ENCODE measurements around the gene AVPR1B.

The AVPR1B gene, protein sequence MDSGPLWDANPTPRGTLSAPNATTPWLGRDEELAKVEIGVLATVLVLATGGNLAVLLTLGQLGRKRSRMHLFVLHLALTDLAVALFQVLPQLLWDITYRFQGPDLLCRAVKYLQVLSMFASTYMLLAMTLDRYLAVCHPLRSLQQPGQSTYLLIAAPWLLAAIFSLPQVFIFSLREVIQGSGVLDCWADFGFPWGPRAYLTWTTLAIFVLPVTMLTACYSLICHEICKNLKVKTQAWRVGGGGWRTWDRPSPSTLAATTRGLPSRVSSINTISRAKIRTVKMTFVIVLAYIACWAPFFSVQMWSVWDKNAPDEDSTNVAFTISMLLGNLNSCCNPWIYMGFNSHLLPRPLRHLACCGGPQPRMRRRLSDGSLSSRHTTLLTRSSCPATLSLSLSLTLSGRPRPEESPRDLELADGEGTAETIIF

DNA sequence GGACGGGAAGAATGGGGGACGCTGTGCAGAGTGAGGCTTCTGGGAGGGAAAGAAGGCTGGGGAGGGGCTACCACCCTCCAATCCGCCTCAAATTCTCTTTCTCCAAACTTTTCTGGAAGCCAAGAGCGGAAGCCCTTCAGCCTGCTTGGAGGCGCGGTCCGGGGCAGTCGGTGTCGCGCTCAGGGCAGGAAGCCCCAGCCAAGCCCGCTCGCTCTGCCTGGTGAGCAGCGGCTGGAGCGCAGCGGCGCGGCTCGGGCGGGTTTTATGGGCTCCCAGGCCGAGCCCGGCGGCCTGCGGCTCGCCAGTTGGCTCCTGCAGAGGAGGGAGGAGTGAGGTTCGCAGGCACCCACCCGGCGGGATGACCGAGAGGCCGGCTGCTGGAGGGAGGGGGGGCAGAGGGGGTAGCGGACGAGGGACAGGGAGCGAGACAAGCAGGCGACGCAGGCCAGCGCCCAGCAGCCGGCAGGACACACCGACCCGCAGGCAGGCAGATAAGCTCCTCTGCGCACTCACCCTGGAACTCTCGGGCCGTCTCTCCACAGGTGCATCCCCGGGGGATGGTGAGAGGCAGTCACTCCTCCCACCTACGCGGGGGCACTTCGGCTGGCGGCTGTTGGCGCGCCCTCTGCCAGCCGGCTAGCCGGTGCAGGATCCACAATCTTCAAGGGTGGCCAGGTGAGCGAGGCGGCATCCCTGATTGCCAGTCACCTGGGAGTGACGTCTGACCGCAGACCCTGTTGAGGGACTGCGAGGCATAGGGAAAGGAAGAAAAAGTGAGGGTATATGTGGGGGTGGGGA, at the start of gene AVPR1B:
AVPR1B (minus strand) TSS at position 238 of the 798 bp plus-strand sequence. CDS start 498 bp downstream, outside the sequence.
- no peak for DNase-seq (ENCODE audit: low spot score)

DNA sequence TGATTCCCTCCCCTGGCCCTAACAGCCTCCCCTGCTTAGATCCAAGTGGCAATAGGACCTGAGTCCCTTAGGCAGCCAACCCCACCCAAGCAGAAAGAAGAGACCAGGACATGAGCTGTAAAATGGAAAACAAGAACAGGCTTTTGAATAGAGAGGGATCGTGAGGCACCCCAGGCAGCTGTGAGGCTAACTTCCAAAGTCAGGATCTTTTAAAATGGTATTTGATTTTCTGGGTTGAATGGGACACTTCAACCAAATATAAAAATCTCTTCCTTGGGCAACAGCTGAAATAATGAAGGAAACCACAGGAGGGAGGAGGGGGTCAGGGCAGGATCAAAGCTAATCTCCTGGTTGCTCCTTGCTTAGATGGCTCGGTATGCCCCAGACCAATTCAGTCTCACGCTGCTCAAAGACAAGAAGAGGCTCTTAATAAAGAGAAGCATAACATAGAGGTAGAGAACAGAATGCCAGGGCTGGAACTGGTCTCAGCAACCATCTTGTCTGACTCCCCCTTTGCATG, 28.6 kb upstream of the AVPR1B start:
- DNase-seq (ENCODE audit: low spot score), result no peak

DNA sequence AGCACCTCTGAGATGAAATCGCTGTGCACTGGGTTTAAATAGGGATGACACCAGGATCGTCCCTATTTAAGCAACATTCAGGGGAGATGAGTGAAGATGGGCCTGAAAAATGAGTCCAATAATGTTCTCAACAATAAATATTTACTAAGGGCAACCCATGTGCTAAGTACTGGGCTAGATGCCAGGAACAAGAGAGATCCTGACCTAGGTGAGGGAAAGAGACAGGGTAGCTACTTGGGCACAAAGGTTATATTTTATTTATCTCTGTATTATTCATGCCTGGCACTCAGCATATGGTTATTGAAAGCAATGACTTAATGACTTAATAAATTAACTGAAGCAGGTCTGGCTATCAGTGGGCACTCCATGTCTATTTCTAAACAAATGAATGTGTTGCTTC, 27.4 kb upstream of the AVPR1B start:
- no peak for DNase-seq (ENCODE audit: low spot score)

DNA sequence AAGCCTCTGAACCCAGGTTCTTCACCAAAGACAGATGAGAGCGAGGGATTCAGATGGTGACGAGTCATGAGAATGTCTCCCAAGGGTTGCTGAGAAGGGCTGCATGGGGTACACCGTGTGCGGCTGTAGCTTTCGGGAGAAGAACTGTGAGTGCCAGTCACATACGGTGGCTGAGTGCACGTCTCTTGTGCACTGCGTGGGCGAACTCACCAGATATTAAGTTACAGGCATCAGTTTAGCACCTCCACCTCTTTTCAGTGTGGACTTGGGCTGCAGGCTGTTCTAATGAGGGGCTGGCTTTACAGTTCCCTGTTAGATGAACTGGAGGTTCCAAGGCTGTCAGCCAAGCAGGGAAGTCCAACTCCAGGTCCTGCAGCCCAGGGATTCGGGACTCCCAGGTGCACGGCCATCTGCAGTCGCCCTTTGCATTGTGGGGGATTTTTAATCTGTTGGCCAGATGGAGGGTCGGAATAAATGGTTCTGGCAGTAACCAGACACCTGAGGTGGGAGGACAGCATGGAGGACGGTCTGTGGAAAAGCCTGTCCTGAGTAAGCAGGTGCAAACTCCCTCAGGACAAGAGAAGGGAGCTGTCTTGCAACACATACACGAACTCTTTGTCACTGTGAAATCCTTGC, 26.5 kb upstream of the AVPR1B start:
- no peak for DNase-seq (ENCODE audit: low spot score)

DNA sequence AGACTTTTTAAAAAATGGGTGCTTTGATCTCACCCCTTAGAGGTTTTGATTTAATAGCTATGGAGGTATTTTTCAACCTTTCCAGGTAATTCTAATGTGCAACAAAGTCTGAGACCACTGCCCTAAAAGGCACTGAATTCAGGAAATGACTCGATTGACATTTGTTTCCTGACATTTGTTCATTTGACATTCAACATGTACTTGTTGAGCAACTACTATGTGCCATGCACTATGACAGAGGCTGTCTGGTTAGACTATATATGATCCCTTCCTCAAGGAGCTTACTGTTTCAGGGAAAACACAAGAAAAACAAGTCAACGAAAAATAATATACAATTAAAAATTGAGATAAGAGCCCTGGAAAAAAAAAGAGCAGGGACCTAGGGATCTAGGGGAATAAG, 25.6 kb upstream of the AVPR1B start:
- no peak for DNase-seq (ENCODE audit: low spot score)

DNA sequence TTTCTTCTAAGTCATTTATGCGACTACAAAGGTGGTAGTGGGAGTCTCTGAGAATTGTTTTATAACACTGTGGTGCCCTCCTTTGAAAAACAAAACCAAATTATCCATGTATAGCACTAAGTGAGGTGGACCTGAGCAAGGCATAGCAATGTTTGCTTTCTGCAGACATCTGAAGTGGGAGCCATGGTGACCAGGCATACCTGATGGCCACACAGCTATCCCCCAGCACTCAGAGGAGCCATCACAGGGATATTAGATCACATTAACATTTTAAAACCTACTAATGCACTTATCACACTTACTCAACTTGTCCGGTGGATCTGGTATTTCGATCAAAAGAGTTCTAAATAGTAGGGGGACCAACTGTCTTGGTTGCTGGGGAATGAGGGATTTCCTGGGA, 24.8 kb upstream of the AVPR1B start:
- no peak for DNase-seq (ENCODE audit: low spot score)

DNA sequence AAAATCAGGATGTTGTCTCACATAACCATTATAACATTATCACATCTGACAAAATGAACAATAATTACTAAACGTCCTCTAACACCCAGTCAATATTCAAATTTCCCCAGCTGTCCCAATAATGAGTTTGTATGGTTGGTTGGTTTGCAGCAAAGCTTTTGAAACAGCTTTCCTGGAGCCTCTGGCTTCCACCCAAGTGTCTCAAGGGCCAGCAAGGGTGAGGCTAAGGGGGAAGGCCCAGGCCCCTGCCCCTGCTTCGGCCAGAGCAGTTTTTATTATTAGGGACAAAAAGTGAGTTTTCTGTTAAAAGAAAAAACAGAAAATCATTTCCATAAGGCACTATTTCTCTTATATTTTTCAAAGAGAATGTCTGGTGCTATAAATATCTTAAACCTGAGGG, 19.1 kb upstream of the AVPR1B start:
- no peak for DNase-seq (ENCODE audit: low spot score)

DNA sequence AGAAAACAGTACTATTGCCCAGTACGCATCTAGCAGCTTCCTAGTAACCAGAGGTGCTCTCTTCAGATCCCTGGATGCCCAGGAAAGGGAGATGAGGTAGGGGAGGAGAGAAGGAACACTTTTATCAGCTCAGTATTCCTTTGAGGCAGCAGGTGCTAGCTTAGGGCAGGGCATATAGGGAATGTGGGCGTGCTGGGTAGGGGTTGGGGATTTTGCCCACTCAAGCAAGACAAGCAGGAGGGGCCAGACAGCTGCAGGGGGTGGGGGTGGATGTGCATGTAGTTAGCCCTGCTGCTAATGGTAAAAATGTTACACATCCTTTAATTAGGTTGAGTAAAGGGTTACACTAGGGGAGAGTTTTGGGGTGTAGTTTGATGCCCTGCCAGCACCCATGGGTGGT, 18.1 kb upstream of the AVPR1B start:
- DNase-seq (ENCODE audit: low spot score), result no peak

DNA sequence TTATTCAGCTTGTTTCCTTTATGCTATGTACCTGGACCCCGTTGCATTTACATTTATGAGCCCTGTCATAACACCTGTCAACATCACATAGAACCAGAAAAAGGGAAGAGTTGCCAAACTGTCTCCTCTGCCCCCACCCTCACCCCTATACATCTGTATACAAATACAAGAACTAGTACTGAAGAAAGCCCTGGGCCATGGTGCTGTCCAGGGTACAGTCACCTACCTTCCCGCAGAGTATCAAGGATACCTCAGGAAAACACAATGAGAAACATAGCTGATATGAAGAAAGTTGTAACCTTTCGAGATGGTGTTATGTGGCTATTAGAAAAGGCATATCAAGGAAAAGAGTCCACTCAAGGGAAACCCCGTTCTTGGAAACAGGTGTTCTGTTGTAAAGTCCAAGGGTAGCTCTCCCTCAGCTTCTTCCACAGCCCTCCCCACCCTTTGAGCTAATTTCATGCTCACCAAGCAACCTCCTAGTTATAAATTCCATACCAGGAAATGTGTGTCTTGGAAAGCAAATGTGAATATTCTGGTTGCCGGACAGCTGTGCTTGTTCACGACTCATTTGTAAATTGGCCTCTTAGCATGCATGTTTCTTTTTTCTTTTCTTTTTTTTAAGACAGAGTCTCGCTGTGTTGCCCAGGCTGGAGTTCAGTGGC, 16.7 kb upstream of the AVPR1B start:
- DNase-seq (ENCODE audit: low spot score), result no peak

DNA sequence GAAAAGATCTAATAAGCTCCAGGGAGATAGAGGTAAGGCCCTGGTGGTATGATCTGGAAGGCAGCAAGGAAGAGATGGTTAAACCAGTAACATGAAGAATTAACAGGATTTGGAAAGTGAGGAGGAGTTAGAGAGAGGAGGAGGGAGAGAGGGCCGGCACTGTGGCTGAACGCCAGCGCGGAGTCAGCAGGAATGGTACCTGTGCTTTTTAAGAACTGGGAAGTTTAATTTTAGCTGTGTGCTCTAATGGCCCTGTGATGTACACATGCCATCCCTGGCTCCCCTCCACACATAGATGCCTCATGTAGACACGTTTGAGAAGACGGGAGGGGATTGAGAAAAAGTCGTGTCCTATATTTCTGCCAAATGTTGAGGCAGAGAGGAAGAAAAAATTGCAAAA, 13.8 kb upstream of the AVPR1B start:
- DNase-seq (ENCODE audit: low spot score), result no peak

DNA sequence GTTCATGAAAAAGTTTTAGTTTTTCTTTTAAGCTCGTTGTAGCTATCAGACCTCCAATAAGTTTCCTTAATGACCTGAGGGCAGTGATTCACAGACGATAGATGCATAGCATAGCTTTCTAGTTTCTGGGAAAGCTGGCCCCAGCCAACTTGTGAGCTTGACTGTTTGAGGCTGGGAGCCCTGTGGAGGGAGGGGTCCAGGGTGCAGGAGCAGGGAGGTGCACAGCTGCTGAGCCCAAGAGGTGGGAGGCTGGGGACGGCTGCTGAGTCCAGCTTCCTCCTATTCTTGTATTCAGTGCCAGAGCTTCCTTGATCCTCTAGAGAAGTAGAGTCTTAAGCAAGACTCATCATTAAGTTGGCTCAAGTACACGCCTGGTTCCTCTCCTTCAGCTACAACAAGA, 11.0 kb upstream of the AVPR1B start:
- DNase-seq (ENCODE audit: low spot score), result no peak

DNA sequence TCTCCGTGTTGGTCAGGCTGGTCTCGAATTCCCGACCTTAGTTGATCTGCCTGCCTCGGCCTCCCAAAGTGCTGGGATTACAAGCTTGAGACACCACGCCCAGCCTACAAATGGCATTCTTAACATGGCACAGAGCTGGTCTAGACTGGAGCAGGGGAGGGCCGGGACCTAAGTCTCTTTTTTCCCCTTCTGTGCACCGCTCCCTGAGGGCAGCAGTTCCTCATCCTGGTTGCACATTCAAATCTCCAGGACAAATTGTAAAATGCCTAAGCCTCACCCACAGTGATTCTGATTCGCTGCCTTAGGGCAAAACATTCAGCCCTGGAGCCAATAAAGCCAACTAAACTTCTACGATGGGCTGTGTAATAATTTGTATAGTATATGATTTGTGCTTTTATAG, 10.1 kb upstream of the AVPR1B start:
- no peak for DNase-seq (ENCODE audit: low spot score)

DNA sequence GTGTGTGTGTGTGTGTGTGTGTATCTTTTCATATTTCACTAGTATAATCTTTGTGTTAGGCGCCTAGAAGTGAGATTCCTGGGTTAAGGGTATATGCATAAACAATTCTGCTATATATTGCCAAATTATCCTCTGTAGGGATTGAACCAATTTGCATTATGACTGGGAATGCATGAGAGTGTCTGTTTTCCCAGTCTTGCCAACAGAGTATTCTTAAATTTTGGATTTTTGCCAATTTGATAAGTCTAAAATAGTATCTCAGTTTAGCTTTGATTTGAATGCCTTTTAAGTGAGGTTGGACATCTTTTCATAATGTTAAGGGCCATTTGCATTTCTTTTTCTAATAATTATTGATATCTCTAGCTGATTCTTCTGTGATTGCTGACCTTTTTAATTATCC, 8.2 kb upstream of the AVPR1B start:
- DNase-seq (ENCODE audit: low spot score), result no peak

DNA sequence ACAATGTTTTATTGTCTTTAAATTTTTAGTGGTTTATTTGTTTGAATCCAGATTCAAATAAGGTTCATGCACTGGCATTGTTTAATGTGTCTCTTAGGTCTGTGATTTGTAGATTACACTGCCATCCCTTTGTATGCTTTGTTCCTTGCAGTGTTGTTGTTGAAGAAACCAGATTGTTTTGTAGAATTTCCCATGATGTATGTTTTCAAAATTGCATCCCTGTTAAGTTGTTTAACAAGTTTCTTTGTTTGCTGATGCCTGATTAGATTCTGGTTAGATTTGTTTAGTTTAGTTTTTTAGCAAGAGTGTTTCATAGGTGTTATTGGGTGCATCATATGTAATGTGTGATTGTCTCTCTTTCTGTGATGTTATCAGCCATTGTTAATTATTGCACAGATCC, 5.5 kb upstream of the AVPR1B start:
- DNase-seq (ENCODE audit: low spot score), result no peak

DNA sequence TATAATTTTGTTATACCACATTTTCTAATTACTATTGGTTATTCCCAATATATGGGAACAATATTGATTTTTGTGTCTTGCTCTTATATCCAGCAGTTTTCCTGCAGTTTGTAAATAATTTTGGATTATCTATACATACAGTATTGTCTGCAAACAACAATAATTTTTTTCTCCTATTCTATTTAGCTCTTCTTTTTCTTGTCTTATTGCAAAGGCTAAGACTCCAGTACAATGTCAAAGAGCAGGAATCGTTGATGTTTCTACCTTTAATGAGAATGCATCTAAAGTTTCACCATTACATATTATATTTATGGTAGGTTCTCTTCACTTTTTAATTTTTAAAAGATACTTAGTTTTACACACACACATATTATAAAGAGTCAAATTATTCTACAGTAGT, 4.1 kb upstream of the AVPR1B start:
- DNase-seq (ENCODE audit: low spot score), result no peak

DNA sequence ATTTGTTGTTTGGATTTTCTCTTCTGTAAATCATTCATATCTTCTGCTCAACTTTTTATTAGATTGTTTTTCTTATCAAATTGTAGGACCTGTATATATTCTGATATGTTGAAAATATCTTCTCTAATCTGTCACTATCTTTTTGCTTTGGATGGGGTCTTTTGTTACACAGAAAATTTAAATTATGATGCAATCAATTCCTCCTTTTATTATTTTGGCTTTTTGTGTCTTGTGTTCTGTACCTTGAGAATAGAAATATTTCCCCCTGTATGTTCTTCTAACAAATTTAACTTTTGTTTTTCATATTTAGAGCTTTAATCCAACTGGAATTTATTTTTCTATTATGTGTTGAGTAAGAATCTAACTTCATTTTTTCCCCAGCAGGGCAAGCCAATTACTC, 3.2 kb upstream of the AVPR1B start:
- DNase-seq (ENCODE audit: low spot score), result no peak

DNA sequence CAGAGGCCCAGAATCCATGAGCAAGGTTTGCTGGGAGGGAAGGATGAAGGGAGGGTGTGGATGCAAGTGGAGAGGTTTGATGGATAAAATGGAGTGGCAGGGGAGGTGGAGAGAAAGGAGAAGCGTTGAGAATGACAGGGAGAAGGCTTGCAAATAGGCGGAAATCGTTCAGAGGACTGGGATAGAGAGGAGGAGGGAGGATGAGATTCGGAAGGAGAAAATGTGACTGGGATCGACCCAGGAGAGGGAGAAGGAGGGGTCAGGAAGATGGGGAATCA, 376 bp downstream of the AVPR1B start:
- no peak for DNase-seq (ENCODE audit: low spot score)

DNA sequence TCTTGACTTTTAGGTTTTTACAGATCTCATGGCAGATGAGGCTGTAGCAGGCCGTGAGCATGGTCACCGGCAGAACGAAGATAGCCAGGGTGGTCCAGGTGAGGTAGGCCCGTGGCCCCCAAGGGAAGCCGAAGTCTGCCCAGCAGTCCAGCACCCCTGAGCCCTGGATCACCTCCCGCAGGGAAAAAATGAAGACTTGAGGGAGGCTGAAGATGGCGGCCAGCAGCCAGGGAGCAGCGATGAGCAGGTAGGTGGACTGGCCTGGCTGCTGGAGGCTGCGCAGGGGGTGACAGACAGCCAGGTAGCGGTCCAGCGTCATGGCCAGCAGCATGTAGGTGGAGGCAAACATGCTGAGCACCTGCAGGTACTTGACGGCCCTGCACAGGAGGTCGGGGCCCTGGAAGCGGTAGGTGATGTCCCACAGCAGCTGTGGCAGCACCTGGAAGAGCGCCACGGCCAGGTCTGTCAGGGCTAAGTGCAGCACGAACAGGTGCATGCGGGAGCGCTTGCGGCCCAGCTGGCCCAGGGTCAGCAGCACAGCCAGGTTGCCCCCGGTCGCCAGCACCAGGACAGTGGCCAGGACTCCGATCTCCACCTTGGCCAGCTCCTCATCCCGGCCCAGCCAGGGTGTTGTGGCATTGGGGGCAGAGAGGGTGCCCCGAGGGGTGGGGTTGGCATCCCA, 856 bp downstream of the AVPR1B start:
- DNase-seq (ENCODE audit: low spot score), result no peak

DNA sequence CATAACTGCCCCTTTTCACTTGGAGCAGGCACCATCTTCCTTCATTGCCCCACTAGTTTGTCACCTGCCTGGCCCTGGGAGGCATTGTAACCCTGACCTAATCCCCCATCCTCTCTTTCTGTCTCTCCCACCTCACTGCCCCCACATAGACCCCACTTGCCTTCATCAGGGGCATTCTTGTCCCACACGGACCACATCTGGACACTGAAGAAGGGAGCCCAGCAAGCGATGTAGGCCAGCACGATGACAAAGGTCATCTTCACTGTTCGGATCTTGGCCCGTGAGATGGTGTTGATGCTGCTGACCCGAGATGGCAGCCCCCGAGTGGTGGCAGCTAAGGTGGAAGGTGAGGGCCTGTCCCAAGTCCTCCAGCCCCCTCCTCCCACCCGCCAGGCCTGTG, 1.4 kb downstream of the AVPR1B start:
- no peak for DNase-seq (ENCODE audit: low spot score)

DNA sequence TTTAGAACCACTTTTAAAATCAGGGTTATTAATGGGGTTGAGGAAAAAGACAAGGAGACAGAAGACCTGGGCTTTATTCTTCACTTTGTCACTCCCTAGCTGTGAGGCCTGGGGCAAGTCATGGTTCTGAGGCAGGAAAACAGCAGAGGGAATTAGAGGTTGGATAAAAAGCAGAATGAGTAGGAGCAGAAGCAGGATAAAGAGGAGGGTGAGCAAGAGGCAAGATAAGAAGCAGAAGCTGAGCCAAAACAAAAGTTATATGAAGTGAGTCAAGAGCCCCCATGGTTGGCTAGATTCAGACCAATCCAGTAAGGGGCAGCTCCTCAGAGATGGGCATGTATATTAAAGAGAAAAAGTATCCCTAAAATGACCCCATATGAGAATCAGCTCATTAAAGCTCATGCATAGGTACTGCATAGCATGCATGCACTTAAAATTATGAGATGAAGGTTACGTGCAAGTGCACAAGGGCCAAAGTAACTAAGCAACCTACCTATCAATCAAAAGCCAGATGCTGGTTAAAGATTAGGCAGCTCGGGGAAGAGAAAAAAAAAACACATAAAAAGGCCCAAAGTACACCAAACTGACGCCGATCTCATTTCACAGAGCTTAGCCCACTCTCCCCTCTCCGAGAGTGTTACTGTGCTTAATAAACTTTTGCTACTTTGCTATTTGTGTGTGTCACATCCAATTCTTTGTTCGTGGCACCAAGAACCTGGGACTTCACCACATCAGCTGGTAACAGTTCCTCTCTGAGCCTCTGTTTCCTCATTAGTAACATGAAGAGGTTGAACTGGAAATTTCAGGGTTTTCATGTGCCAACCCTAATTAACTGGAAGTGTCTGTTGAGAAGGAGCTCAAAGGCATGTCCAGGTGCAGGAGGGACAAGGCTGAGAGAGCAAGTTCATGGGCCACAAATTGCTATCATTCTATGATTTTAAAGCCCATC, 2.2 kb downstream of the AVPR1B start:
- no peak for DNase-seq (ENCODE audit: low spot score)

All from activated CD4-positive, alpha-beta T cell treated with anti-CD3 and anti-CD28 coated beads, Interleukin-2, Interleukin-4, amounts not matched to agents 100 ng/mL and 50 ng/mL, durations not matched to agents 16 hours and 8 hours (primary cell).